H9 (cell line): Measurements from ENCODE around the gene CRACR2A. TPM values are rescaled to one million over a fixed set of nuclear protein-coding genes. Genes with fewer than 3 reads are reported as not detected.

Experiments
- DNase-seq: peaks from one replicate; pipeline ENCODE4 v3.0.0-alpha.2; 2017
- H2AFZ ChIP-seq: one replicate; pipeline ENCODE4 v1.6.1; 2013; ENCODE audit warnings: mild to moderate bottlenecking, low read length, control low read depth, moderate library complexity
- H2AK5ac ChIP-seq: 2 replicates; pipeline ENCODE4 v1.6.1; 2013; ENCODE audit warnings: low read length, control low read depth, mixed read lengths; ENCODE audit not compliant: insufficient read length
- H2BK120ac ChIP-seq: one replicate; pipeline ENCODE4 v1.6.1; 2013; ENCODE audit warnings: low read depth, mild to moderate bottlenecking, low read length, control low read depth, inconsistent platforms; ENCODE audit not compliant: poor library complexity, severe bottlenecking
- H2BK12ac ChIP-seq: 2 replicates; pipeline ENCODE4 v1.6.1; 2013; ENCODE audit warnings: low read length, control low read depth, mixed read lengths, low read depth; ENCODE audit not compliant: insufficient read length
- H2BK15ac ChIP-seq: 2 replicates; pipeline ENCODE4 v1.6.1; 2013; ENCODE audit warnings: low read depth, low read length, control low read depth
- H2BK20ac ChIP-seq: one replicate; pipeline ENCODE4 v1.6.1; 2013; ENCODE audit warnings: low read depth, mild to moderate bottlenecking, low read length, control low read depth, inconsistent platforms; ENCODE audit not compliant: poor library complexity, severe bottlenecking
- H2BK5ac ChIP-seq: 2 replicates; pipeline ENCODE4 v1.6.1; 2013; ENCODE audit warnings: low read length, control low read depth, mixed read lengths; ENCODE audit not compliant: insufficient read length
- H3K14ac ChIP-seq: 2 replicates; pipeline ENCODE4 v1.6.1; 2013; ENCODE audit warnings: low read length, control low read depth; ENCODE audit not compliant: insufficient read depth
- H3K18ac ChIP-seq: 2 replicates; pipeline ENCODE4 v1.6.1; 2013; ENCODE audit warnings: low read depth, mild to moderate bottlenecking, mixed read lengths, low read length, control low read depth; ENCODE audit not compliant: insufficient read length
- H3K23ac ChIP-seq: 2 replicates; pipeline ENCODE4 v1.6.1; 2013; ENCODE audit warnings: low read length, control low read depth, mixed read lengths, low read depth; ENCODE audit not compliant: insufficient read length
- H3K23me2 ChIP-seq: 2 replicates; pipeline ENCODE4 v1.6.1; 2013; ENCODE audit warnings: low read depth, mild to moderate bottlenecking, mixed read lengths, low read length, control low read depth; ENCODE audit not compliant: insufficient read length, poor library complexity, severe bottlenecking
- H3K27ac ChIP-seq: 2 replicates; pipeline ENCODE4 v1.5.1; 2013; ENCODE audit warnings: low read length, control low read depth, mixed read lengths, low read depth; ENCODE audit not compliant: insufficient read length
- H3K27me3 ChIP-seq: 2 replicates; pipeline ENCODE4 v1.6.1; 2013; ENCODE audit warnings: low read length, control low read depth, inconsistent platforms; ENCODE audit not compliant: insufficient read depth
- H3K4ac ChIP-seq: 2 replicates; pipeline ENCODE4 v1.6.1; 2013; ENCODE audit warnings: low read depth, mild to moderate bottlenecking, control low read depth, inconsistent platforms, low read length, moderate library complexity
- H3K4me1 ChIP-seq: 2 replicates; pipeline ENCODE4 v1.6.1; 2013; ENCODE audit warnings: low read length, control low read depth, inconsistent platforms; ENCODE audit not compliant: insufficient read depth
- H3K4me2 ChIP-seq: 2 replicates; pipeline ENCODE4 v1.6.1; 2013; ENCODE audit warnings: low read length, control low read depth, mixed read lengths; ENCODE audit not compliant: insufficient read length, insufficient read depth
- H3K56ac ChIP-seq: 2 replicates; pipeline ENCODE4 v1.6.1; 2013; ENCODE audit warnings: low read depth, mild to moderate bottlenecking, mixed read lengths, low read length, control low read depth; ENCODE audit not compliant: insufficient read length
- H3K79me1 ChIP-seq: 2 replicates; pipeline ENCODE4 v1.6.1; 2013; ENCODE audit warnings: low read depth, mild to moderate bottlenecking, moderate library complexity, low read length, control low read depth, inconsistent platforms; ENCODE audit not compliant: insufficient read depth, poor library complexity, severe bottlenecking
- H3K79me2 ChIP-seq: 2 replicates; pipeline ENCODE4 v1.6.1; 2013; ENCODE audit warnings: low read length, control low read depth, inconsistent platforms; ENCODE audit not compliant: insufficient read depth
- H3K9ac ChIP-seq: 2 replicates; pipeline ENCODE4 v1.6.1; 2013; ENCODE audit warnings: low read length, control low read depth, mixed read lengths; ENCODE audit not compliant: insufficient read length; ENCODE audit errors: extremely low read depth
- H3K9me3 ChIP-seq: one replicate; pipeline ENCODE4 v1.6.1; 2013; ENCODE audit warnings: low read depth, low read length, inconsistent platforms; ENCODE audit not compliant: control insufficient read depth
- H3T11ph ChIP-seq: one replicate; pipeline ENCODE4 v1.6.1; 2013; ENCODE audit warnings: mild to moderate bottlenecking, low read length, control low read depth, inconsistent platforms
- H4K20me1 ChIP-seq: one replicate; pipeline ENCODE4 v1.6.1; 2013; ENCODE audit not compliant: control insufficient read depth, insufficient read length, insufficient read depth
- H4K5ac ChIP-seq: 2 replicates; pipeline ENCODE4 v1.6.1; 2013; ENCODE audit warnings: low read depth, mild to moderate bottlenecking, mixed read lengths, low read length, control low read depth; ENCODE audit not compliant: insufficient read length
- H4K8ac ChIP-seq: replicated peaks from 2 replicates; pipeline ENCODE4 v1.6.1; 2013; ENCODE audit warnings: low read length, control low read depth, mixed read lengths, low read depth; ENCODE audit not compliant: insufficient read length
- H4K91ac ChIP-seq: 2 replicates; pipeline ENCODE4 v1.6.1; 2013; ENCODE audit warnings: low read depth, mild to moderate bottlenecking, moderate library complexity, mixed read lengths, low read length, control low read depth; ENCODE audit not compliant: insufficient read length
- H3K27ac Mint-ChIP-seq, 3 experiments: 2 replicates in 2 of 3; 3 replicates in 1 of 3; pipeline ENCODE4 v1.8.0; 2020 to 2021; ENCODE audit warnings: mixed read lengths in 3 of 3, mild to moderate bottlenecking in 1 of 3, moderate library complexity in 1 of 3
- H3K27me3 Mint-ChIP-seq: 2 replicates; pipeline ENCODE4 v1.8.0; 2021; ENCODE audit warnings: low read depth, mild to moderate bottlenecking, moderate library complexity, mixed read lengths
- H3K36me3 Mint-ChIP-seq, 3 experiments: 2 replicates in 2 of 3; 3 replicates in 1 of 3; pipeline ENCODE4 v1.8.0; 2020 to 2021; ENCODE audit warnings: low read depth in 3 of 3, mixed read lengths in 3 of 3; ENCODE audit not compliant: insufficient read depth in 1 of 3
- H3K4me1 Mint-ChIP-seq, 2 experiments: 2 replicates each; pipeline ENCODE4 v1.8.0; 2020; ENCODE audit warnings: mixed read lengths in 2 of 2
- H3K4me3 Mint-ChIP-seq, 2 experiments: 2 replicates in 1 of 2; 3 replicates in 1 of 2; pipeline ENCODE4 v1.8.0; 2020 to 2021; ENCODE audit warnings: mild to moderate bottlenecking in 2 of 2, mixed read lengths in 2 of 2, moderate library complexity in 1 of 2
- H3K9me3 Mint-ChIP-seq, 2 experiments: 2 replicates in 1 of 2; 3 replicates in 1 of 2; pipeline ENCODE4 v1.8.0; 2020; ENCODE audit warnings: mild to moderate bottlenecking in 2 of 2, mixed read lengths in 2 of 2, moderate library complexity in 1 of 2
- CTCF ChIP-seq: fragments of 200-600 bp; sonication (generic); conservative IDR thresholded peaks from 3 replicates; pipeline ENCODE4 v1.8.0; 2021; ENCODE audit warnings: antibody characterized with exemption, mild to moderate bottlenecking
- WGBS: extraction: QIAGEN DNeasy Blood & Tissue Kit; methylation state at CpG from one replicate; pipeline ENCODE4 v1.1.7; 2013; ENCODE audit warnings: missing lambda C conversion rate, low lambda C conversion rate, mixed read lengths; ENCODE audit not compliant: insufficient read length; ENCODE audit errors: extremely low coverage; 5-methylcytosine and 5-hydroxymethylcytosine counted together
- total RNA-seq: library from RNA; stranded (reverse); gene quantifications from 2 replicates; pipeline ENCODE4 v1.2.1, GENCODE V29; 2021

The CRACR2A gene
- total RNA-seq, 1 experiment from 2014 or later = 2.0 TPM

GRCh38 chr12:3576891-3577290, 176.0 kb downstream of the CRACR2A start:
- H3K4me1 Mint-ChIP-seq = peaks cover 17 to 32% of the 10 kb centered on the region in 2 experiments
- H3K36me3 Mint-ChIP-seq = no peaks in the 10 kb centered on the region
- Histone ChIP-seq H2BK5ac (no peak overlapping the region), H3K4ac (no peak overlapping the region), H3K23ac (no peak overlapping the region), H3K27ac (no peak overlapping the region), H3K27me3 (no peaks in the 10 kb centered on the region), H3T11ph (no peak overlapping the region), H3K9me3 (no peaks in the 10 kb centered on the region), H4K5ac (no peak overlapping the region), H2BK15ac (no peak overlapping the region), H2BK12ac (no peak overlapping the region), H2BK20ac (no peak overlapping the region), H3K9ac (no peak overlapping the region), H4K8ac (no peak overlapping the region), H2AFZ (no peak overlapping the region), H4K20me1 (no peaks in the 10 kb centered on the region), H3K79me2 (no peaks in the 10 kb centered on the region), H3K18ac (no peak overlapping the region), H2BK120ac (no peak overlapping the region), H3K4me2 (no peak overlapping the region), H3K56ac (no peak overlapping the region), H2AK5ac (no peak overlapping the region), H3K14ac (no peak overlapping the region; the same call in 1 of the 2 replicates), H4K91ac (no peak overlapping the region), H3K79me1 (no peaks in the 10 kb centered on the region), H3K4me1 (peaks cover 3% of the 10 kb centered on the region; the same call in 1 of the 2 replicates), H3K23me2 (no peaks in the 10 kb centered on the region)
- peaks cover 1% of the 10 kb centered on the region for H3K27me3 Mint-ChIP-seq
- no CpG with 5 or more reads among the region's 9 CpGs for whole genome bisulfite sequencing
- no peaks in the 10 kb centered on the region for H3K9me3 Mint-ChIP-seq
- no peak overlapping the region for H3K27ac Mint-ChIP-seq
- DNase-seq = no peak
- H3K4me3 Mint-ChIP-seq = no peak overlapping the region
- TF ChIP-seq CTCF = no peak
